HG02623 (cell line): ENCODE results near the gene CAPRIN1.

ENCODE experiments used
- ATAC-seq: cut with Tn5 transposase; IDR thresholded peaks from one replicate; pipeline ENCODE4 v1.9.1; 2021; ENCODE audit warnings: moderate library complexity; ENCODE audit not compliant: unreplicated experiment

The CAPRIN1 gene

GRCh38 chr11:34051349-34052035 is at the start of gene CAPRIN1:
Gene CAPRIN1 (plus strand): TSS chr11:34051731. CDS start chr11:34052421, 690 bp downstream.
- peak; percentile 52 for ATAC-seq

- ATAC-seq: no peak
Observed at GRCh38 chr11:34002420-34002819, 49.1 kb upstream of the CAPRIN1 start.

GRCh38 chr11:34004236-34004635 is 47.3 kb upstream of the CAPRIN1 start:
- no peak for ATAC-seq

- no peak for ATAC-seq
Observed at GRCh38 chr11:34006876-34007275, 44.7 kb upstream of the CAPRIN1 start.

GRCh38 chr11:34012734-34013133 is 38.8 kb upstream of the CAPRIN1 start:
- ATAC-seq: no peak

GRCh38 chr11:34013898-34014571 is 37.5 kb upstream of the CAPRIN1 start:
- no peak for ATAC-seq

- ATAC-seq: no peak
Observed at GRCh38 chr11:34021977-34022735, 29.4 kb upstream of the CAPRIN1 start.

GRCh38 chr11:34026432-34026831 is 25.1 kb upstream of the CAPRIN1 start:
- ATAC-seq: no peak

- ATAC-seq: no peak
Observed at GRCh38 chr11:34027516-34028408, 23.8 kb upstream of the CAPRIN1 start.

GRCh38 chr11:34028425-34028824 is 23.1 kb upstream of the CAPRIN1 start:
- no peak for ATAC-seq

- ATAC-seq: no peak
Observed at GRCh38 chr11:34029176-34029575, 22.4 kb upstream of the CAPRIN1 start.

GRCh38 chr11:34030382-34030781 is 21.1 kb upstream of the CAPRIN1 start:
- no peak for ATAC-seq

- ATAC-seq: no peak
Observed at GRCh38 chr11:34033399-34033798, 18.1 kb upstream of the CAPRIN1 start.

GRCh38 chr11:34034053-34034452 is 17.5 kb upstream of the CAPRIN1 start:
- ATAC-seq: no peak

GRCh38 chr11:34036456-34036855 is 15.1 kb upstream of the CAPRIN1 start:
- no peak for ATAC-seq

GRCh38 chr11:34037016-34037415 is 14.5 kb upstream of the CAPRIN1 start:
- ATAC-seq: no peak

- ATAC-seq: no peak
Observed at GRCh38 chr11:34040571-34040970, 11.0 kb upstream of the CAPRIN1 start.

- ATAC-seq: no peak
Observed at GRCh38 chr11:34044664-34045485, 6.7 kb upstream of the CAPRIN1 start.

- ATAC-seq: no peak
Observed at GRCh38 chr11:34049028-34049427, 2.5 kb upstream of the CAPRIN1 start.
